HL-60 (cell line): ENCODE data around the gene MYCBP2.

Experiments
- CTCF ChIP-seq: IDR thresholded peaks from one replicate; pipeline ENCODE4 v1.5.1; 2011; ENCODE audit warnings: low read length, control low read depth, inconsistent platforms; ENCODE audit not compliant: insufficient read depth
- GABPA ChIP-seq: IDR thresholded peaks from 2 replicates; pipeline ENCODE4 v1.6.1; 2012; ENCODE audit warnings: low read depth
- POLR2AphosphoS5 ChIP-seq: IDR thresholded peaks from 2 replicates; pipeline ENCODE4 v1.6.1; 2012; ENCODE audit warnings: low read depth
- REST ChIP-seq: IDR thresholded peaks from 2 replicates; pipeline ENCODE4 v1.6.1; 2012; ENCODE audit warnings: low read depth; ENCODE audit not compliant: insufficient replicate concordance

- no peak for TF ChIP-seq CTCF
- no peak for TF ChIP-seq REST
- no peak for TF ChIP-seq GABPA
- TF ChIP-seq POLR2AphosphoS5: no peak
These were observed 32.3 kb upstream of the MYCBP2 start for GRCh38 chr13:77359171-77359570.
